ENCODE measurements around the gene ANKH. TPM values are rescaled to one million over a fixed set of nuclear protein-coding genes. Genes with fewer than 3 reads are reported as not detected.

The ANKH gene
- total RNA-seq, 4 donors from 2014 or later: 33.4 to 49.4 (median 38.0) TPM

- DNase-seq (ENCODE audit: extremely low spot score): no peak
- H3K4me3 ChIP-seq: no peak overlapping the region
- intact Hi-C loops (cut with DNase I): no loop called here
- peaks cover 6 to 81% (median 48%) of the 10 kb centered on the region in 4 donors for H3K36me3 ChIP-seq
- 48% methylated on average over 6 of the region's 6 CpGs for WGBS
- H3K4me1 ChIP-seq: peaks cover 3 to 9% (median 7%) of the 10 kb centered on the region in 4 donors
- no peaks in the 10 kb centered on the region for H3K27me3 ChIP-seq
- no peak overlapping the region for H3K27ac ChIP-seq (replicated peaks in 1 of 4)
- TF ChIP-seq EP300 (IDR thresholded peaks at IDR 0.05) (no peak), POLR2AphosphoS5 (IDR thresholded peaks at IDR 0.05) (no peak), CTCF (IDR thresholded peaks at IDR 0.05) (no peak), POLR2A (IDR thresholded peaks at IDR 0.05; ENCODE audit: low read depth) (no peak)
- H3K9me3 ChIP-seq: no peaks in the 10 kb centered on the region
Observed at GRCh38 chr5:14706615-14707021, 165.0 kb downstream of the ANKH start.

GRCh38 chr5:14705556-14705955, 166.0 kb downstream of the ANKH start:
- Histone ChIP-seq H3K36me3 (peaks cover 5 to 71% (median 37%) of the 10 kb centered on the region in 4 donors), H3K27ac (replicated peaks in 1 of 4) (no peak overlapping the region), H3K9me3 (no peaks in the 10 kb centered on the region), H3K27me3 (no peaks in the 10 kb centered on the region), H3K4me3 (no peak overlapping the region), H3K4me1 (peaks cover 9 to 17% (median 13%) of the 10 kb centered on the region in 4 donors)
- DNase-seq (ENCODE audit: extremely low spot score): no peak
- intact Hi-C loops (cut with DNase I): no loop called here
- WGBS: 100% methylated on average over 6 of the region's 8 CpGs
- TF ChIP-seq POLR2AphosphoS5 (IDR thresholded peaks at IDR 0.05) (no peak), POLR2A (IDR thresholded peaks at IDR 0.05; ENCODE audit: low read depth) (no peak), EP300 (IDR thresholded peaks at IDR 0.05) (no peak), CTCF (IDR thresholded peaks at IDR 0.05) (no peak)

DNA sequence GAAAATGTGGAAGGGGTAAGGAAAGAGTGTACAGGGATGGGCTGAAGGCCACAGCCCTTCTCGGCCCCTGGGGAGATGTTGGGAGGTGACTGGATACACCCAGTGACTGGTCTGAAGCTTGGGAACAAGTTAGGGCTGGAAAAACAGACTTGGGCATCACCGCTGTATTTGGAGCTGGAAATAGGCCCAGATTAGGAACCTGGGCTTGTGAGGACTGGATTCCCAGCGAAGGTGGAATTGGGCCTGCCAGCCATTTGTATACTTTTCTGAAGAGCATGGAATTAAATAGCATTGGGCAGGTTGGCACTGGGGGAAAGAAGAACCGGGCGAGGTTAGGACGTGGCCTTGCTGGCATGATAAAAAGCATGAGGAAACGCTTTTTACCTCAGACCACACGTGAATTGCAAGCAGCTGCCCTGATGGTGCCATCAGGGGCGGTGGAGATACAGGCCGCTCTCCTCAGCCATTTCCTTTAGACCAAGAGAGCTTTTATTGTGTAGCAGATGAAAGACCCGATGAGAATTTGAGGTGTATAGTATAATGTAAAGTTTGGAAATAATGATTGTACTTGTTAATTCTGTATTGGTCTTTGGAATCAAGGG, 169.2 kb downstream of the ANKH start:
- TF ChIP-seq EP300 (IDR thresholded peaks at IDR 0.05) (no peak), POLR2AphosphoS5 (IDR thresholded peaks at IDR 0.05) (no peak), CTCF (IDR thresholded peaks at IDR 0.05) (no peak), POLR2A (IDR thresholded peaks at IDR 0.05; ENCODE audit: low read depth) (no peak)
- Histone ChIP-seq H3K4me1 (peaks cover 13 to 23% (median 18%) of the 10 kb centered on the region in 4 donors), H3K36me3 (peaks cover 0 to 64% (median 35%) of the 10 kb centered on the region in 4 donors), H3K27me3 (no peaks in the 10 kb centered on the region), H3K9me3 (no peaks in the 10 kb centered on the region), H3K4me3 (no peak overlapping the region), H3K27ac (replicated peaks in 1 of 4) (no peak overlapping the region)
- 96% methylated on average over 11 of the region's 11 CpGs for WGBS
- no peak for DNase-seq (ENCODE audit: extremely low spot score)
- intact Hi-C loops (cut with DNase I): no loop called here

DNA sequence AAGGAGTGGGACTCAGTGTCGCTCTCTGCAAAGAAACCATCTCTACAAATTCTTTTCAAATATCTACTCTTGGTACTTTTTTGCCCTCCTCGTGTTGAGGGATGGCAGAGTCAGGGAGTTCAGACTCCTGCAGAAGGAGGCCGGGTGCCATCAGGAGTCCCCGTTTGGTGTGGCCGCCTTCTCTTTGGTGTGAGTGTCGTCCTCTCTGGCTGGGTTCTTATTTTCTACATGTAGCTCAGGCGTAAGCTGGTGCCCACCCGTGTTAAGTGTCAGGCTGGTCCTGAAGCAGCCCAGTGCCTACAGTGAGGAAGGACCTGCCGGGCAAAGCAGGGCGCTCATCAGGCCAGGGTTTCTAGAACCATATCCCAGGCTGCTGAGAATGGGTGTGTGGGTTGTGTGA, 170.0 kb downstream of the ANKH start:
- TF ChIP-seq EP300 (IDR thresholded peaks at IDR 0.05): no peak
- TF ChIP-seq CTCF (IDR thresholded peaks at IDR 0.05): no peak
- TF ChIP-seq POLR2AphosphoS5 (IDR thresholded peaks at IDR 0.05): no peak
- no peak for TF ChIP-seq POLR2A (IDR thresholded peaks at IDR 0.05; ENCODE audit: low read depth)
- DNase-seq (ENCODE audit: extremely low spot score): no peak
- no peaks in the 10 kb centered on the region for H3K9me3 ChIP-seq
- no peaks in the 10 kb centered on the region for H3K27me3 ChIP-seq
- H3K4me3 ChIP-seq: no peak overlapping the region
- intact Hi-C loops (cut with DNase I): no loop called here
- no peak overlapping the region for H3K27ac ChIP-seq (replicated peaks in 1 of 4)
- peaks cover 10 to 16% (median 14%) of the 10 kb centered on the region in 4 donors for H3K4me1 ChIP-seq
- over 99% methylated on average over 10 of the region's 10 CpGs for WGBS
- peaks cover 0 to 63% (median 37%) of the 10 kb centered on the region in 4 donors for H3K36me3 ChIP-seq
